Measurements from ENCODE around the gene MISP. TPM values are rescaled to one million over a fixed set of nuclear protein-coding genes. Genes with fewer than 3 reads are reported as not detected.

The MISP gene
- polyA plus RNA-seq, 3 donors, result 6.4 to 7.6 (median 6.5) TPM

GRCh38 chr19:768424-768823 is 17.5 kb downstream of the MISP start:
- no peak for DNase-seq (ENCODE audit: low read depth in 3 of 3, low spot score in 2 of 3)

DNA sequence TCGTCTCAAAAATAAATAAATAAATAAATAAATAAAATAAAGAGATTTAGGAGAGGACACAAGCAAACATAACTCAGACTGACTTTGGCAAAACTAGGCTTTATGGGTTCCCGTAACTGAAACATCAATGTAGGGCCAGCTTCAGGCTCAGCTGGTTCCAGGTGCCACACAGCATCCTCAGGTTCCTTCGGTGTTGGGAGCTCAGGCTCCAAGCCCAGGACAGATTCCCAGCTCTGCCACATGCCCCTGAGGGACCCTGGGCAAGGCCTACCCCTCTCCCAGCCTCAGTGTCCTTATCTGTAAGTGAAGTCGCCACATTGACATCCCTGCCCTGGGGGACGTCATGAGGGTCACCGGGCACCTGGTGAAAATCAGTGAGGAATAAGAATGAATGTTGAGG is 18.7 kb downstream of the MISP start:
- DNase-seq (ENCODE audit: low read depth in 3 of 3, low spot score in 2 of 3), result no peak

- no peak for DNase-seq (ENCODE audit: low read depth in 3 of 3, low spot score in 2 of 3)
Measured at GRCh38 chr19:771332-771785, 20.4 kb downstream of the MISP start.

DNA sequence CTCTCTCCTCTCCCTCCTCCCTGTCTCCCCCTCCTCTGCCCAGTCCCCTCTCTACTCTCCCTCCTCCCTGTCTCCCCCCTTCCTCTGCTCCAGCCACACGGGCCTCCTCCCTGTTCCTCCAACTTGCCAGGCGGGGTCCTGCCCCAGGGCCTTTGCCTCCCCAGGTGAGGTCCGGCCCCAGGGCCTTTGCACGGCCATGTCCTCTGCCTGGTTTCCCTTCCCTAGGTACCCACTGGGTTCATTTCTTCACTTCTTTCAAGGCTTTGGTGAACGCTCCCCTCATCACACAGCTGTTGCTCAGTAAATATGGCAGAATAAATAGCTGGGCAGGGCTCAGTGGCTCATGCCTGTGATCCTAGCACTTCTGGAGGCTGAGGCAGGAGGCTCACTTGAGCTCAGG is 21.2 kb downstream of the MISP start:
- no peak for DNase-seq (ENCODE audit: low read depth in 3 of 3, low spot score in 2 of 3)

DNA sequence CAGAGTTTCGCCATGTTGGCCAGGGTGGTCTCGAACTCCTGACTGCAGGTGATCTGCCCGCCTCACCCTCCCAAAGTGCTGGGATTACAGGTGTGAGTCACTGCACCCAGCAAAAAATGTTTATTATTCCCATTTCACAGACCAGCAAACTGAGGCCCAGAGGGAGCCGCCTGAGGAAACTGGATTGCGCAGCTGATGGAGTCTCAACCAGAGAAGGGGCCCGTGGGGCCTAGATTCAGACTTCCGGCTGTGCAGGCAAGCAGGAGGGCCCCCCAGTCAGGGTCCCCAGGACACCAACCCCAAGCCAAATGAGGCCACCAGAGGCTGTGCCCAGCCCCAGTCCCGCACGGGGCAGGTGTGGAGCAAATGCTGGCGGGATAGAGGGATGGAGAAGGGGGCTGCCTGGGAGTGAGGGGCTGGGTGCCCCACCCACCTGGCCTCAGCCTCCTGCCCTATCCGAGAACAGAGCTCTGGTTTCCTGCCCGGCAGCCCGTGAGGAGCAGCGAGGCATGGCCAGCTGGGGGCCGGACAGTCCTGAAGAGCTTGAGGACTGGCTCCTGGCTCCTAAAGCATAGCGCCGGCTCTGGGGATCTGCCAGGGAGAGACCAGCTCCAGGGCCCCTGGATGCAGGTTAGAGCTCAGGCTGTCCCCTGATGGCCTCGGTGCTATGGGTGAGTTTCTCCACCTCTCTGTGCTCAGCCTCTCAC is 22.0 kb downstream of the MISP start:
- no peak for DNase-seq (ENCODE audit: low read depth in 3 of 3, low spot score in 2 of 3)

DNA sequence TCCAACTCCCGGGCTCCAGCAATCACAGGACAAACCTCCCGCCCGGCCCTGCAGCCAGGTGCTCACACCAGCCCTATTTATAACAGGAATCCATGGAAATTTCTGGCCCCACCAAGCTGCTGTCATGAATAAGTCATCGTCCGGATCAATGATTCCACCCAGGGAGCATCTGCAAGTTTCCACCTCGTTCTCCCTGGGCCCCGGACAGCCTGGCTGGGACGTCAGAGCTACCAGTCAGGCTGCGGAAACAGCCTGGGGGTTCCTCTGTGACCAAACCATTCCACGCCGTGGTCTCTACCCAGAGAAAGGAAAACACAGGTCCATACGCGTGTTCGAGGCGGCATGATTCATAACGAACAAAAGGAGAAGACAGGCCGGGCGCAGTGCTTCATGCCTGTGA is 25.6 kb downstream of the MISP start:
- DNase-seq (ENCODE audit: low read depth in 3 of 3, low spot score in 2 of 3), result no peak

DNA sequence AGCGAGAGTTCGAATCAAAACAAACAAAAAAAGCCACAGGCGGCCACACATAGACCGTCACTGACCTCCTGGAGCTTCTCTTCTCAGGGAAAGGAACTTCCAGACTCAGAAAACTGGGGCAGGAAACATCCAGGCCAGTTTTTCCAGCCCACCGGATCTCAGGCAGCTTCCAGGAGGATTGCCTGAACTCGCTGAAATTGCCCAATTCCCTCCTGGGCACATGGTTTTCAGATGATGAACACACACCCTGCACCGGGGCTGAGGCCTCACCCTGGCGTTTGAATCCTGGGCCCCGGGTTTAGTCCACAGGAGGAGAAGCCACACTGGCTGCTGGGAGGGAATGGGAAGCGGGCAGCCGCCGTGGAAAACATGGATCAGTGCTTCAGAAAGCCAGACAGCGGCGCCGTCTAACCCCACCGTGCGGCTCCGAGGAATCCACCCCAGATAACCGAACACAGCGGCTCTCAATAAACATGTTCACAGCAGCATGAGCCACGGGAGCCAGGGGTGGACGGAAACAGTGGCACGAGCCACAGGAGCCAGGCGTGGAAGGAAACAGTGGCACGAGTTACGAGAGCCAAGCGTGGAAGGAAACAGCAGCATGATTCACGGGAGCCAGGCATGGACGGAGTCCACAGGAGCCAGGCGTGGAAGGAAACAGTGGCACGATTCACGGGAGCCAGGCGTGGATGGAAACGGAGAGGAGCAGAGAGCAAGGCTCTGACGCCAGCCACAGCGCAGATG is 28.2 kb downstream of the MISP start:
- no peak for DNase-seq (ENCODE audit: low read depth in 3 of 3, low spot score in 2 of 3)

GRCh38 chr19:780935-781334 is 30.0 kb downstream of the MISP start:
- no peak for DNase-seq (ENCODE audit: low read depth in 3 of 3, low spot score in 2 of 3)

- DNase-seq (ENCODE audit: low read depth in 3 of 3, low spot score in 2 of 3), result no peak
Measured at GRCh38 chr19:781800-782184, 30.9 kb downstream of the MISP start.

DNA sequence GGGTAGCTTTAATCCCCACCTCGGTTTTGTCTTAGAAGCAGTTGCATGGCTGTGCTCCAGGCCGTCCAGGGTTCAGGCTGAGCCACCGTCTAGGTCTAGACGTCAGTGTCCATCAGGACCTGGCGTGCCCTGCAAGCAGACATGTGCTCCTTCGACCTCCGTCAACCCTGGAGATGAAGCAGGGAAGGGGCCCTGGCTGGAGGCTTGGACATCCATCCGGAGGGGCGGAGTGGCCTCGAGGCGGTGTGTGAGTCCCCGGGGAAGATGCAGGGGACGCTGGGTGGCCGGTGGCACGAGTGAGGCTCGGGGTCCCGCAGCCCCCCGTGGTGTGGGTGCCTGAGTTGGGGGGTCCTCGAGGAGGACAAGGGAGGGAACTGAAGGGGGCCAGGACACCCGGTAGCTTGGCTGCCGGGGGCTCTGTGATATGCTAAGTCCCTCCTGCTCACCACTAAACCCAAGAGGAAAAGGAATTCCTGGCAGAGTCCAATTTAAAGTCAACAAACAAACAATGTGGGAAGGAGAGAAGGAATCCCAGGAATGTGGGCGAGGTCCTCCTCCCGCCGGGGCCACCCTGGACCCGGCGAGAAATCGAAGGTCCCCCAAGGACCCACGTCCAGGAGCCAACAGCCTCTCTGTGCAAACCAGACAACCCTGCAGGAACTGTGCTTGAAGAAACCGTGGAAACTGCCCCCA is 31.4 kb downstream of the MISP start:
- DNase-seq (ENCODE audit: low read depth in 3 of 3, low spot score in 2 of 3), result no peak

- DNase-seq (ENCODE audit: low read depth in 3 of 3, low spot score in 2 of 3), result no peak
Measured at GRCh38 chr19:782878-783668, 32.2 kb downstream of the MISP start.

DNA sequence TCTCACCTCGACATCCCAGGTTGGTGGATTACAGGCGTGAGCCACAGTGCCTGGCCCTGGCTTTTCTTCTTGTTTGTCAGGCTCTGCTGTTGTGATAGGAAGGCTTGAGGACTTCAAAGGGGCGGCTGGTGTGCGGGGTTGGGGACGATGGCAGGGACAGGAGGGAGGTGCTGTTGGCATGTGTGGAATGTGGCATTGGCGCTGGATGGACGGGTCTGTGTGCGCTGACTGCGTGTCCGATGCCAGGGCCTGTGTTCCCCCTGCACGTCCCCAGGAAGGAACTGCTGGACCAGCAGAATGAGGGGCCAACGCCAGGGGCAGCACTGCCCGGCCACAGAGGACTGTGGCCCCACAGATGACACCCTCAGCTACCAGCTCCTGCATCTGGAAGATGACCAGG is 33.6 kb downstream of the MISP start:
- no peak for DNase-seq (ENCODE audit: low read depth in 3 of 3, low spot score in 2 of 3)

GRCh38 chr19:787536-787935 is 36.6 kb downstream of the MISP start:
- no peak for DNase-seq (ENCODE audit: low read depth in 3 of 3, low spot score in 2 of 3)

GRCh38 chr19:788686-788982 is 37.7 kb downstream of the MISP start:
- no peak for DNase-seq (ENCODE audit: low read depth in 3 of 3, low spot score in 2 of 3)

- no peak for DNase-seq (ENCODE audit: low read depth in 3 of 3, low spot score in 2 of 3)
Measured at GRCh38 chr19:788983-789700, 38.2 kb downstream of the MISP start.

DNA sequence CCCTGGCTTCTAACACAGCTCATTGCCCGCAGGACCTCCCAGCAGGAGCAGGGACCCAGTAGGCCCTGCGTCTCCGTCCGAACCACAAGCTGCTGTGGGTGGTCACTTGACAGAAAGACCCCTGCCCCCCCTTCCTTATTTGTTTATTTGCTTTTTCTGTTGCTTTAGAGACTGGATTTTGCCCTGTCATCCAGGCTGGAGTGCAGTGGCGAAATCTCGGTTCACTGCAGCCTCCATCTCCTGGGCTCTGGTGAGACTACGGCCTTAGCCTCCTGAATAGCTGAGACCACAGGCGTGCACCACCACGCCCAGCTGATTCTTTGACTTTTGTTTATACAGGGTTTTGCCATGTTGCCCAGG is 38.8 kb downstream of the MISP start:
- DNase-seq (ENCODE audit: low read depth in 3 of 3, low spot score in 2 of 3), result no peak

GRCh38 chr19:791007-791566 is 40.2 kb downstream of the MISP start:
- DNase-seq (ENCODE audit: low read depth in 3 of 3, low spot score in 2 of 3), result no peak

- DNase-seq (ENCODE audit: low read depth in 3 of 3, low spot score in 2 of 3), result no peak
Measured at GRCh38 chr19:791567-792305, 40.8 kb downstream of the MISP start.

DNA sequence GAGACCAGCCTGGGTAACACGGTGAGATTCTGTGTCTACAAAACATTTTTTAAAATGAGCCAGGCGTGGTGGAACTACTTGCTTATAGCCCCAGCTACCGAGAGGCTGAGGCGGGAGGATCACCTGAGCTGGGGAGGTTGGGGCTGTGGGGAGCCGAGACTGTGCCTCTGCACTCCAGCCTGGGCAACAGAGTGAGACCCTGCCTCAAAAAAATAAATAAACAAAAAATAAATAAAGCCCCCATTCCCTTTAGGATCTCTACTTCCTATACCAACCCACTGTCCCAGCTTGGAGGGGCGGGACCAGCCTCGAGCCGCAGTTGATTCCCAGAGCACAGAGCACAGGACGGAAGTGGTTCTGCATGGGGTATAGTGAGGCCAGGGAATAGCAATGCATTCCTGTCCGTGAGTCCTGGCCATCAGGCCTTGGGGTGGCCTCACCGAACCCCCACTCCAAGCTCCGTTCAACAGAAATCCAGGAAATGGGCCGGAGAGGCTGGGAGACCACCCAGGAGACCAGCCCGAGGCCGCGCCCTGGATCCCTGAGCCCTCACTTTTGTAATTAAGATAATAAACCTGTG is 41.5 kb downstream of the MISP start:
- DNase-seq (ENCODE audit: low read depth in 3 of 3, low spot score in 2 of 3), result no peak

Measured in right renal cortex interstitium (tissue), 3 donors.